ENCODE data around the gene CARD18.
"Not testable (repeated sequence)": the region's sequence is repeated elsewhere in the genome, so short reads cannot be mapped to it uniquely, and the experiment has no call there.

Gene CARD18

GRCh38 chr11:105104292-105104691, 35.3 kb downstream of the CARD18 start:
- no peaks in the 10 kb centered on the region for H3K27me3 ChIP-seq (ENCODE audit: insufficient read depth, low read depth, severe bottlenecking)

GRCh38 chr11:105103336-105103735, 36.2 kb downstream of the CARD18 start:
- Histone ChIP-seq H3K4me3 (ENCODE audit: low read depth, low read length) (no peak overlapping the region), H3K36me3 (no peaks in the 10 kb centered on the region), H3K9me3 (ENCODE audit: severe bottlenecking) (no peaks in the 10 kb centered on the region), H3K27me3 (ENCODE audit: insufficient read depth, low read depth, severe bottlenecking) (no peaks in the 10 kb centered on the region), H3K27ac (no peak overlapping the region)
- TF ChIP-seq, protein P1, sequence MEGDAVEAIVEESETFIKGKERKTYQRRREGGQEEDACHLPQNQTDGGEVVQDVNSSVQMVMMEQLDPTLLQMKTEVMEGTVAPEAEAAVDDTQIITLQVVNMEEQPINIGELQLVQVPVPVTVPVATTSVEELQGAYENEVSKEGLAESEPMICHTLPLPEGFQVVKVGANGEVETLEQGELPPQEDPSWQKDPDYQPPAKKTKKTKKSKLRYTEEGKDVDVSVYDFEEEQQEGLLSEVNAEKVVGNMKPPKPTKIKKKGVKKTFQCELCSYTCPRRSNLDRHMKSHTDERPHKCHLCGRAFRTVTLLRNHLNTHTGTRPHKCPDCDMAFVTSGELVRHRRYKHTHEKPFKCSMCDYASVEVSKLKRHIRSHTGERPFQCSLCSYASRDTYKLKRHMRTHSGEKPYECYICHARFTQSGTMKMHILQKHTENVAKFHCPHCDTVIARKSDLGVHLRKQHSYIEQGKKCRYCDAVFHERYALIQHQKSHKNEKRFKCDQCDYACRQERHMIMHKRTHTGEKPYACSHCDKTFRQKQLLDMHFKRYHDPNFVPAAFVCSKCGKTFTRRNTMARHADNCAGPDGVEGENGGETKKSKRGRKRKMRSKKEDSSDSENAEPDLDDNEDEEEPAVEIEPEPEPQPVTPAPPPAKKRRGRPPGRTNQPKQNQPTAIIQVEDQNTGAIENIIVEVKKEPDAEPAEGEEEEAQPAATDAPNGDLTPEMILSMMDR (IDR thresholded peaks at IDR 0.05; ENCODE audit: low read depth, low read length) = no peak
- DNase-seq = no peak

More at GRCh38 chr11:105104292-105104691, 35.3 kb downstream of the CARD18 start:
- DNase-seq = no peak
- TF ChIP-seq, protein P1 (IDR thresholded peaks at IDR 0.05; ENCODE audit: low read depth, low read length) = no peak
- no peak overlapping the region for H3K27ac ChIP-seq
- H3K9me3 ChIP-seq (ENCODE audit: severe bottlenecking) = no peaks in the 10 kb centered on the region
- no peak overlapping the region for H3K4me3 ChIP-seq (ENCODE audit: low read depth, low read length)
- H3K36me3 ChIP-seq = no peaks in the 10 kb centered on the region

- H3K27ac ChIP-seq; H3K36me3 ChIP-seq; H3K27me3 ChIP-seq (ENCODE audit: insufficient read depth, low read depth, severe bottlenecking); H3K9me3 ChIP-seq (ENCODE audit: severe bottlenecking); H3K4me3 ChIP-seq (ENCODE audit: low read depth, low read length); DNase-seq: not testable (repeated sequence)
Measured at GRCh38 chr11:105102079-105102581, 37.4 kb downstream of the CARD18 start.

DNA sequence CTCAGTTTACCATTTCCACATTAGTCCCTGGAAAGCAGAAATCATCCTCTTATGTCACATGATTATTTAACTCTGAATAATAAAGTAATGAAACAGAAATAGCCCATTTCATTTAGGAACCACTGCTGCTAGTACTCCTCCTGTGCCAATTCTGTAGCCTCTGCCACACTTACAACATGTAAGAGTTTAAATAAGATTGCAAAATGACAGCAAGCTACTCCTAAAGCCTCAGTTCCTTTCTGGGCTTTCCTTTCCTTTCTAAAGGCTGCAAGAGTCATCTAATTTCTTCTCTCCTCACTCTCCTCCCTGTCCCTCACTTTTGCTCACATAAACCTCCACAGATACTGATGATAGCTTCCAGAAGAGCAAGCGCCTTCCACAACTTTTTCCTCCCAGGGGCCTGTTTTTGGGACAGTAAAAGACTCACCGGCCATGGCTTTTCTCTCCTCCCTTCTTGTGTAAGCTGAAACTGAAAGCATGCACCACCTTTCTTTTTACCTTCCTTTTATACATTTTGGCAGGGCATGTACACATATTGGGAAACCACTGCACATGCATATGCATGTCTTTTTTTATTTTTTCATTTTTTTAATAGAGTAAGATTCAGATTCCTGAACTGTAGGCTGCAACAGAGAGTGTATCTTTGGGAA, 38.5 kb downstream of the CARD18 start:
- no peaks in the 10 kb centered on the region for H3K27me3 ChIP-seq (ENCODE audit: insufficient read depth, low read depth, severe bottlenecking)
- H3K4me3 ChIP-seq (ENCODE audit: low read depth, low read length) = no peak overlapping the region
- no peaks in the 10 kb centered on the region for H3K9me3 ChIP-seq (ENCODE audit: severe bottlenecking)
- H3K27ac ChIP-seq = no peak overlapping the region
- TF ChIP-seq, protein P1 (IDR thresholded peaks at IDR 0.05; ENCODE audit: low read depth, low read length) = no peak
- no peaks in the 10 kb centered on the region for H3K36me3 ChIP-seq
- no peak for DNase-seq

DNA sequence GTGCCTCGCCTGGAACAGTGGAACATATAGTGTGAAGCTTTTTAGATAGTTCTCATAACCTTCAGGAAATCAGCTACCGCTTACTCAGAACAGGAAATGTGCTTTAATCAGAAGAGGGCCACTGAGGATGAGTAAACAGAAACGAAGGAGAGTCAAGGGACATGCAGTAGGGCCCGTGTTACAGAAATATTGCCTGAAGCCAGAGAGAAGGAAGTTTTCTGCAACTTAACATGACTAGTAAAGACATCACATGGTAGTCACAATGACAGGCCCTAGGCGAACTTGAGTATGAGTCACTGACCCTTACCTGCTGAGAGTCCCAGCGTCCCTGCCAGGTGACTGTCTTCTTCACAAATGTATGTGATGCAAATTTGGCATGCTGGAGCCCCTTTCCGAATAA, 39.4 kb downstream of the CARD18 start:
- no peak for DNase-seq
- TF ChIP-seq, protein P1 (IDR thresholded peaks at IDR 0.05; ENCODE audit: low read depth, low read length) = no peak
- H3K9me3 ChIP-seq (ENCODE audit: severe bottlenecking) = no peaks in the 10 kb centered on the region
- H3K36me3 ChIP-seq = no peaks in the 10 kb centered on the region
- no peak overlapping the region for H3K27ac ChIP-seq
- no peak overlapping the region for H3K4me3 ChIP-seq (ENCODE audit: low read depth, low read length)
- H3K27me3 ChIP-seq (ENCODE audit: insufficient read depth, low read depth, severe bottlenecking) = no peaks in the 10 kb centered on the region

DNA sequence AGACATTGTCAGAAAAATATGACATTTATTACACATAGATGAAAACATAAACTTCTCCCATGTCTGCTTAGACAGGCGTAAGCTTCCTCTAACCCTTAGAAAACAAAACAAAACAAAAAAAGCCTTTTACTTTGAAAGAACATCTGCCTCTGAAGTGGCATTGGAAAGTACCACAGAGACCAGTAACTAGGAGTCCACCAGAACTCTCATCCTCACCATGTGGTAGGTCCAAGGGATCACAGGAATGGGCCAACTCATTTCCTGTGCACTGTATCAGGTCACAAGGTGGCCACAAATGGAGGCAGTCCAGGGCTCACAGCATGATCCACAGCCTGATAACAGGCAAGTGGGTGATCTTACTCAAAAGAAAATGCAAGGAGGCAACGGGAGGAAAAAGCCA, 40.0 kb downstream of the CARD18 start:
- not testable (repeated sequence) for H3K4me3 ChIP-seq (ENCODE audit: low read depth, low read length); H3K27ac ChIP-seq; DNase-seq; H3K36me3 ChIP-seq; H3K27me3 ChIP-seq (ENCODE audit: insufficient read depth, low read depth, severe bottlenecking); H3K9me3 ChIP-seq (ENCODE audit: severe bottlenecking)

Data from WERI-Rb-1 (cell line).